Brain pericyte (primary cell): Measurements from ENCODE around the gene NUBP1.
"Not testable (repeated sequence)": the region's sequence is repeated elsewhere in the genome, so short reads cannot be mapped to it uniquely, and the experiment has no call there.

Experiments used
- DNase-seq: peaks from one replicate; pipeline ENCODE4 v3.0.0-alpha.2; 2012; ENCODE audit warnings: low read depth, low spot score

Gene NUBP1

DNA sequence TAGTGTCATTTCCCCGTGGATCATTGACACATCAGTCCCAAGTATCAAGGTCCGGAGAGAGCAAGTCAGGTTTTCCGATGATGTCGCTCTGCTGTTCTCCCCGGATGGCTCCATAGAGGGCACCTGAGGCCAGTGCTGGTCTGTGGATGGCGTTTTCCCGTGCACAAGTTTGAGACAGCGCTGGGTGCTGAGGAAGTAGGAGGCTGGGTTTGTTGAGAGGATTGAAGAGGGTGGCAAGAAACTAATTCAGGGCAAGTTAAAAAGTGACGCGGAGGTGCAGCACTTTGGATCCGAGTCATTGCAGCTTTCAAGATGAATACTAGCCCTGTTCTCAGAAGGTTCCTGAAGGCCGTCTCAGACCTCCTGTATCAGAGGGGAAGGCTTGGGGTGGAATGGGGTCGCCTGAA, 7.7 kb downstream of the NUBP1 start:
- no peak for DNase-seq

DNA sequence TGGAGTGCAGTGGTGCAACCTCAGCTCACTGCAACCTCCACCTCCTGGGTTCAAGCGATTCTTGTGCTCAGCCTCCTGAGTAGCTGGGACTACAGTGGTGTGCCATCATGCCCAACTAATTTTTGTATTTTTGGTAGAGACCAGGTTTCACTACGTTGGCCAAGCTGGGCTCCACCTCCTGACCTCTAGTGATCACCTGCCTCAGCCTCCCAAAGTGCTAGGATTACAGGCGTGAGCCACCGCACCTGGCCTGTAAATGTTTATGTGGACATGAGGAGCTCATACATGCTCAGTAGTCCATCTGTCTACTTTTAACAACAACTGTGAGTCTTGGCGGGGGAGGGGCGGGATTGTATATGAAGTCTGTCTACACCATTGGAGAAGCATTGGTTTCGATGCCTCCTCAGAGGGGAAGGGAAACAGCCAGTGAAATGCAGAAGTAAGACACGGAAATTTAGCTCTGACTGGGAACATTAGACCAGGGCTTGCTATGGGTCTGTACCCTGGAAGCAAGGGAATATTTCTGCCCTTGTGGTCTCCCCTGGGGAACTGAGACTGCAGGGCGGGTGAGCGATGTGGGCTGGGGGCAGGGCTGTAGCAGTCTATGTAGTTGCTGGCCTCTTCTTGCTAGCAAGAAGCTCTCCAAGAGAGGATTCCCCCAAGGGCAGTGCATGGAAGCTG, 9.3 kb downstream of the NUBP1 start:
- no peak for DNase-seq

DNA sequence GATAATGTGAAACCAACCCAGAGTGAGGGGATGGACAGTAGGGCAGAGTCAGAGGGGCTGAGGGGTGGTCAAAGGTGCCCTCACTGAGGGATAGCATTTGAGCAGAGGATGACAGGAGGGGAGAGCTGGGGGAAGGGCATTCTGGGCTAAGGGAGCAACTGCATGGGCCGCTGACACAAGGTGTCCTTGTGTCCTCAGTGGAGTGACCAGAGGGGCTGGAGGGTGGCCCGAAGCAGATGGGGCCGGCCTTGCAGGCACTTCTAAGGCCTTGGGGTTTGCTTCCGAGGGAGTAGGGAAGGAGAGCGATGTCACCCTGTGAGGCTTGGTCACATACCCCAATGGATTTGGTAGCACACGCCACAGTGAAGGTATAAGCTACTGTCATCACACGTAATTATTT, 10.0 kb downstream of the NUBP1 start:
- no peak for DNase-seq

DNA sequence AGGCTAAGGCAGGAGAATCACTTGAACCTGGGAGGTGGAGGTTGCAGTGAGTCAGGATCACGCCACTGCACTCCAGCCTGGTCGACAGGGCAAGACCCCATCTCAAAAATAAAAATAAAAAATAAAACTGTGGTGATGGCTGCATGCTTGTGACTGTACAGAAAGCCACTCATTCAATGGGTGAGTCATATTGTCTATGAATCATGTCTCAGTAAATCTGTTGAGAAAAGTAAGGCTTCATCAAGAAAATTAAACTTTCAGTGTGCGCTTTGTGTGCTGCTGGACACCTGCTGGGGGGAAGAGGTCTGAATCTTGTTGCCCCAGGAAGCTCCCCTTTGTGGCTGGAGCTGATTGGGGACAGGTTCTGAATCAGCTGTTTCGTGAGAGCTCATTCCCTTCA, 11.3 kb downstream of the NUBP1 start:
- DNase-seq = no peak

DNA sequence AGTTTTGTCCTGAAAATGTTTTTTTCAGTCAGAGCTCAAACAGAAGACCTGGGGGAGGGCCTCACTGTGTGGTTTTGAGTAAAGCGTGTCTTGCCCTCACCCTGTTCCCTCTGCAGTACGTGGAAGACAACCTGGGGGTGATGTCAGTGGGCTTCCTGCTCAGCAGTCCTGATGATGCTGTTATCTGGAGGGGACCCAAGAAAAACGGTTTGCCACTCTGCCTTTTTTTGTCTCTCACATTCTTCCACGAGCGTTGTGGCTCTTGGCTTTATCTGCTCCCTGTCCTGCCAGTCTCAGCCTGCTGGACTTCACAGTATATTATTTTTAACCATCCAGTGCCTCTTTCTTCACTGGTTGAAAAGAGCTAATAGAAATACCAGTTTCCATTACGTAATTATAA, 12.9 kb downstream of the NUBP1 start:
- DNase-seq = no peak

DNA sequence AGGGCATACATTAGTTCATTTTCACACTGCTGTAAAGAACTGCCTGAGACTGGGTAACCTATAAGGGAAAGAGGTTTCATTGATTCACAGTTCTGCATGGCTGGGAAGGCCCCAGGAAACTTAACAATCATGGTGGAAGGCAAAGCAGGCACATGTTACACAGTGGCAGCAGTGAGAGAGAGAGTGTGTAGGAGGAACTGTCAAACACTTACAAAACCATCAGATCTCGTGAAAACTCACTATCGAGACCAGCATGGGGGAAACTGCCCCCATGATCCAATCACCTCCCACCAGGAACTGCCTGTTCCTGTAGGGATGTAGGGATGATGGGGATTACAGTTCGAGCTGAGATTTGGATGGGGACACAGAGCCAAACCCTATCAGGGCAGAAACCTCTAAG, 17.2 kb downstream of the NUBP1 start:
- no peak for DNase-seq

DNA sequence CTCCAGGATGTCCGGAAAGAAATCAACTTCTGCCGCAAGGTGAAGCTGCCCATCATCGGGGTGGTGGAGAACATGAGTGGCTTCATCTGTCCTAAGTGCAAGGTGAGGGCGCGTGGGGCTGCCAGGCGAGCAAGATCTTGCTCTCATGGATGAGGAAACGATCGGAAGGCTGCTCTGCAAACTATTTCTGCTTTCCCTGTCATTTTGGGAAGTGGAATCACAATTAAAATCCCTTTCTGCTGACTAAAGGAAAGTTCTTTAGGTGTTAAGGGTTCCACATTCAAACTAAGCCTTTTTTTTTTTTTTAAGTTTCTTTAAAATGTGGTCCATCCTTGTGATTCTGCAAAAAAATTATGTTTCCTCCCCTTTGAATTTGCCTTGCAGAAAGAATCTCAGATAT, 17.7 kb downstream of the NUBP1 start:
- DNase-seq = no peak

DNA sequence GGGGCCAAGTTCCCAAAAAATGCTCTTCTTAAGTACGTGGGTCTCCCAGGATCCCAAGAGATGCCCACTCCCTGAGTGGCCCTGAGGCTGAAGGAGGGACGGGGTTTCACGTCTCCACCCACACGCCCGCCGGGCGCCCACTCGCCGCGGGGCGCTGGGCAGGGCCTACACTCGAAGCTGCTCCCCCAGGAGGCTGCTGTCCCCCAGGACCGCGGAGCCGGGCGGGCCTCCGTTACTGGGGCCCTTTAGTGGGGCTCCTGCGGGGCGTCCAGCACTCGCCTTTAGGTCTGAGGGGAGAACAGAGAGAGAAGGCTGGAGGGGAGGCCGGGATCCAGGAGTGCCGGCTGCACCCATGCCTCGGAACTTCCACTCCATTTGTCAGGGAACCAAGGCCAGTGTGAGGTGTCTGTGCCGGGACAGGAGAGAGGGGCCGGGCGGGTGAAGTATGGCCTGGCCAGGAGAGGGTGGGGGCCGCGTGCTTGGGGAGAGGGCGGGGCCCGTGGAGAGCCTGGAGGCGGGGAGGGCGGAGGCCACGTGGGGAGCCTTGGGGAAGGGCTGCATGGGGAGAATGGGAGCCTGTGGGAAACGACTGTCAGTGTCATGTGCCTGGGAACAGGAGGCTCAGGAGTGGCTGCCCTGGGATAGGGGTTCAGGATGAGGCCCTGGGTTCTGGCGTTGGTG, 18.8 kb downstream of the NUBP1 start:
- no peak for DNase-seq

DNA sequence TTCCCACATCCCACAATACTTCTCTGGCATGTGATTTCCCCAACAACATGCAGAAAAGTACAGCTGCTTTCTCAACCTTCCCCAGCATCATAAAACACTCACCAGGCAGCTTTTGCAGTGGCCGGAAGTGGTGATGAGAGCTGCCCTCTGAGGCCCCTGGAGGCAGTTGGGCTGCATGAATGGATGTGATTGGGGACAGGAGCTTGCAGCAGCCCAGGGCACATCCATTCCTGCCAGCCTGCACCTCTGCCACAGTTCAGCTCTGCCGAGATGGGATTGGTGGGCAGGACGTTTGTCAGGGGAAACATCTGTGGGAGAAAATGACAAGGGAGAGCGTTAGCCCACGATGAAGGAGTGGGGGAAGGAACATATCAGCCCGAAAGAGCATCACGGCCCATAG, 19.8 kb downstream of the NUBP1 start:
- DNase-seq = no peak

DNA sequence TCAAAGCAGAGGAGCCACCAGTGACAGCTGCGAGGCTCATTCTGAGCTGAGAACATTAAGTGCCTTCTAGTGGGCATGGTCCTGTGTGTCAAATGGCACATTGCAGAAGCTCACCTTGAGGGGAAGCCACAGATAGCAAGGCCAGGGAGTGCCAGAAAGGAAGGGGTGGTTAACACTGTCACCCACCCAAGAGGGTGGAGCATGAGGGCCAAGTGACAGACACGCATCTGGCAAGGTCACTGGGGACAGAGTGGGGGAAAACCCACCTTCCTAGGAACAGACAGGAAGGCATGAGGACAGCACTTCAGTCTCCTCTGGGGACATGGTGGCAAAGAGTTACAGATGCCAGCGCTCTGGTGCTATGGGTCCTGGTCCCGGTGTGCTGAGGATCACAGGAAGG, 22.1 kb downstream of the NUBP1 start:
- DNase-seq = no peak

DNA sequence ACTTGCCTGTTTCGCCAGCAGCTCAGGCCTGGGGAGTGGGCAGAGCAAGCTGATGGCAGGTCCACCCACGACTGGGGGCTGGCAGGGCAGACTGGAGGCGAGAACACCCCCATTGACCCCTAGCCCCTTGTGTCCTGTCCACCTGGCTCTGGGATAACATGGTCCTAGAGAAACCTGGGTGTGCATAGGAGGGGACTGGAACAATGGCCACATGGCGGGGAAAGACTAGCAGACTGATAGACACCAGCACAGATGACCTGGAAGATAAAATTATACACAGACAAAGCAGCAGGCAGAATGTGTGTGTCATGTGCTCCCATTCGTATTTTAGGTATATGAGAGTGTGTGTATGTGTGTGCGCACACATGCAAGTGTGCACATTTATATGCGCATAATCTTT, 23.5 kb downstream of the NUBP1 start:
- no peak for DNase-seq

DNA sequence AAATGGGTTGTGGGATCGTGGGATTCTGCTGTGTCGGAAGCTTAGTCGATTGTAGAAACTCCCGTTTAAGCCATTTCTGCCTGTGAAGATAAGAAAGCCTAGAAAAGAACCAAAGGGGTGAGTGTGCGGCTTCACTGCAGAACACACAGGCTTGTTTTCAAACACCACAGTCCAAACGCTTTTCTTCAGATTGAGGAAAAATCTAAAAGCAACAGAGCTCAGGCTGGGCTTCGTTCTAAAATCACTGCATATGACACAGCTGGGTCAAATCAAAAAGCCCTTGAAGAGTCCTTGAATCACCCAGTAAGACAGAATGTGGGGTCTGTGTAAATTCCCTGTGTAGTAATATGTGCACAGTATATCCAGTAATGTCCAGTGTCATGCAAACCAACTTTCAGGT, 25.7 kb downstream of the NUBP1 start:
- no peak for DNase-seq

DNA sequence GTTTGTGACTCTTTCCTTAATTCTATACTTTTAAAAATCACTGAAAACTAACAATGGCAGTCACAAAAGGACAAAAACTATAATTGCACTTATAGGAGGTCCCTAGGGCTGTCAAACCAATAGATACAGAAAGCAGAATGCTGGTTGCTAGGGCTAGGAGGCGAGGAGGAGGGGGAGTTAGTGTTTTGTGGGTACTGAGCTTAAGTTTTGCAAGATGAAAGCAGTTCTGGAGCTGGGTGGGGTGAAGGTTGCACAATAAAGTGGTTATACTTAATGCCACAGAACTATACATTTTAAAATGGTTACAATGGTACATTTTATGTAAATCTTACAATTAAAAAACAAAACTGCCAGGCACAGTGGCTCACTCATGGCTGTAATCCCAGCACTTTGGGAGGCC, 27.3 kb downstream of the NUBP1 start:
- no peak for DNase-seq

DNA sequence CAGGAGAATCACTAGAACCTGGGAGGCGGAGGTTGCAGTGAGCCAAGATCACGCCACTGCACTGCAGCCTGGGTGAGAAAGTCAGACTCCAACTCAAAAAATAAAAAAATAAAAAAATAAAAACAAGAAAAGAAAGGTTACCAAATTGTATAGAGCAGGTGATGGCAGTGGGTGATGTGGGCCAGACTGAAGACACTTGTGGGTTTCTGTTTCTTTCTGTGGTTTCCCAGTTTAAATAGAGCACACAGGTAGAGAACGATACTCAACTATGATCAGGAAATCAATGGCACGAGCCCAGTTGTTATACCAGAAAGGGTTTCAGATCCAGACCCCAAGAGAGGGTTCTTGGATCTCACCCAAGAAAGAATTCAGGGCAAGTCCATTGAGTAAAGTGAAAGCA, 32.6 kb downstream of the NUBP1 start:
- no peak for DNase-seq

DNA sequence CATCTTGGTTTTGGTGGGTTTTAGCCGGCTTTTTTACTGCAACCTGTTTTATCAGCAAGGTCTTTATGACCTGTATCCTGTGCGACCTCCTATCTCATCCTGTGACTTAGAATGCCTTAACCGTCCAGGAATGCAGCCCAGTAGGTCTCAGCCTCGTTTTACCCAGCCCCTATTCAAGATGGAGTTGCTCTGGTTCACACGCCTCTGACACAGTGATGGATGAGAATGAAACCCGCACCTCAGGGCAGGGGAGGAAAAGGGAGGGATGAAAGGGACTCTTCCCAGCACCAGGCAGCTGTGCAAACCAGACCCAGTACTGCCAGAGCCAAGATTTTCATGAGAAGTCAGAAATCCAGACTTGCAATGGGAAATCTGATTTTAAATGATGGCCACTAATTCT, 33.3 kb downstream of the NUBP1 start:
- not testable (repeated sequence) for DNase-seq

DNA sequence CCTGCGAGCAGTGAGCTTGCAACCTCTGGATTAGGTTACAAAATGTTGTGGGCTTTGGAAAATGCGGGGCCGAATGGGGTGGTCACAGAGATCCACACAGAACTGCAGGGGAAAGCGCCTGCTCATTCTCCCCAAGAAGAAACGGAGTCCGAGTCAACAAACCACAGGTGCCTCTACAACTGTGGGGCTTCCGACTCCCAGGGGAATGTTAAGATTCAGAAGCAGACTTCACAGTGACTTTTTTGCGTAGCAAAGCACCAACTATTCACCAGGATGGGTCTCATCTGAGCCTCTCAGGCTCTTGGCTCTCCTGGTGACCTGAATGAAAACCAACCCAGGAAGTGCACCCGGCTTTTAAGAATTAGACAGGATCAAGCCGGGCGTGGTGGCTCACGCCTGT, 33.7 kb downstream of the NUBP1 start:
- no peak for DNase-seq

DNA sequence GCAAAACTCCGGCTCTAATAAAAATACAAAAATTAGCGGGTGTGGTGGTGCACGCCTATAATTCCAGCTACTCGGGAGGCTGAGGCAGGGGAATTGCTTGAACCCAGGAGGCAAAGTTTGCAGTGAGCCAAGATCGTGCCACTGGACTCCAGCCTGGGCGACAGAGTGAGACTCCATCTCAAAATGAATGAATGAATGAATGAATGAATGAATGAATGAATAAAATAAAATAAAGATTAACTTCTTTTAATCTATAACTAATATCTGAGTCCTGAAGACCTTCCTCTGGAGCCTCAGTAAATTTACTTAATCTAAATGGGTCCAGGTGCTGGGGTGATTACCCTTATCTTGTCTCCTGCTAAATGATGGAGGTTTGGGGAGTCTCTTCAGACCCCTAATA, 36.3 kb downstream of the NUBP1 start:
- DNase-seq = not testable (repeated sequence)

DNA sequence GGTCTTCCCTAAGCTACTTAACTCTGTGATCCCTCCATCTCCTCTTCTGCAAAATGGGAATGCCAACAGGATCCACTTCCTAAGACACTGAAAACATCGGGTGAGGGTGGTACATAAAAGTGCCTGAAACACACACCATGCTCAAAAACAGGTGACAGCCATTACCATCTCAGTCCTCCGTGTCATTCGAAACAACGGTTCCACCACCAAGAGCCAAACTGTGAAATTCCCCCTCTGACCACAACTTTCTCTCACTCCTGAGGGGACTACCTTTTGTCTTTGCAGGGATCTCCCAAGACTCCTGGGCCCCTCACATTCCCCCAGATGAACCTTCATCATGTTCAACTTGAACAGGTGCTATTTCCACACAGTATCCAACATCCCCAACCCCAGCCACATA, 37.0 kb downstream of the NUBP1 start:
- DNase-seq = no peak

DNA sequence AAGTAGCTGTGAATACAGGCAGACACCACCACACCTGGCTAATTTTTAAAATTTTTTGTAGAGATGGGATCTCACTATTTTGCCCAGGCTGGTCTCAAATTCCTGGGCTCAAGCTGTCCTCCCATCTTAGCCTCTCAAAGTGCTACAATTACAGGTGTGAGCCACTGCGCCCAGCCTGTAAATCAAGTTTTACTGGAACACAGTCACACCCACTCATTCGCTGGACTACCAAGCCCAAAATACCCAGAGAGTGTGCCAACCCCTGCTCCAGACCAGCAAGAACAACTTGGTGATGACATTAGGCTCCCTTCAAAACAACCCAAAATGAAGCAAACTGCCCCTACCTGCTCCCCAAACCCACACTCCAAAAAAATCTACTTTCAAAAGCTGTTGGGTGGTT, 39.0 kb downstream of the NUBP1 start:
- no peak for DNase-seq

DNA sequence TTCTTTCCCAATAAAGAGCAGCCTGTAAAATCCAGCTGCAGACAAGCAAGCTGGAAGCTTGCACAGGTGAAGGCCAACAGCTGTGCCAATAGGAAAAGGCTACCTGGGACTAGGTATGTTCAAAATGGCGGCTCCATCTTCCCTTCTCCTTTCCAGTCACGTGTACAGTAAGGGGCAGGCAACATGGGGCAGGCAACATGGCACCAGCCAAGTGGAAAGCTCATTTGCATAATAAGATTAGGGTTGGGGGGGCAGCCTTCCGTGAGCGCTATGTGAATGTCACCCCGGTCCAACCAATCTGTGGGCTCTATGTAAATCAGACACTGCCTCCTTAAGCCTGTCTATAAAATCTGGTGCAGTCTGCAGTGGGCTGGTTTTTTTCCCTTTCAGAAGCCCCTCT, 43.7 kb downstream of the NUBP1 start:
- no peak for DNase-seq

DNA sequence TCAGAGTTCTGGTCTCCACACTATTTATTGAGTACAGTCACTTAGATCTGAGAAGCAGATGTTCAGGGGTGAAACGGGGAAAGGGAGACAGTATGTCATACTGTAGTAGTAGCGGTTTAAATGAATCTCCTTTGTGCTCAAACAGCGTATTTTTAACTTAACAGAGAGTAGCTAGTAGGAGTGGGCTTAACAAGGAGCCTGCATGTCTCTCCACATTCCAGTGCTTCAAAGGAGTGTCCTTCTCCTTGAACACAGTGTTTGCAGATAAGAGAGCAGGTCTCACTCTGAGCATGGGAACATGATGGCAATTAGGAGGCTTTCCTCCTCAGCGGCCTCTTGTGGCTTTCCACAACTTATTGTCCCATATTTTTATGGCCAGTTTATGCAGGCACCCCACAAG, 45.0 kb downstream of the NUBP1 start:
- not testable (repeated sequence) for DNase-seq

DNA sequence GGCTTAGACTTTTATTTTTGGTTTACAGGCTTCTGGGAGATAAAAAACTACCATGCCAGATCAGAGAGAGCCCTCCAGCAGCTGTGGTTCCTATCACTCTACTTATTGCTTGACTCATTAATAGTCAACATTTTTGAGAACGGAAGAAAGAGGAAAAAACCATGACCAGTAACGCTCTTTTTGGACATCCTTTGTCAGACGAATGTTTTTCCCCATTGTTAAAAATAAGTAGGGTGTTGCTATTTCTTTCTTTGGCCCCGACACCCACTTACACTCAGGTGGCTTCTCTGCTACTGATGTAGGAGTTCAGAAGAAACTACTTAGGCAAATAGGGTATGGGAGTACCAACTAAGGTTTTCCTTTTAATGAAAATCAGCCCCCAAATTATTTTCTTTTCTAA, 47.4 kb downstream of the NUBP1 start:
- no peak for DNase-seq

DNA sequence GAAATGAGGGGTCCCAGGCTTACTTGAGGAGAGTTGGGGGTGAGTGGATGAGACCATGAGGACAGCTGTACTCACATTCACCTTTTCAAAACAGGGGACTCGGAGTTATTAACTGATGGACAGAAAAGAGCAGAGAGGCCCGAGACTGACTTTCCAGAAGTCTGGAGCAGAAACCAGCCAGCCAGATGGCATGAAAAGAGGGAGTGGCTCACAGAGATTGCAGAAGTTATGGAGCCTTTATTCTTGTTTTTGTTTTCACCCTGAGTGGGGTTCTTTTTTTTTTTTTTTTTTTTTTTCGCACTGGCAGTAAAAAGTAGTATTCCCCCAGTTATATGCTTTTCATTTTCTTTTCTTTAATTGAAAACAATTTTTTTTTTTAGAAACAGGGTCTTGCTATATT, 56.1 kb downstream of the NUBP1 start:
- no peak for DNase-seq

DNA sequence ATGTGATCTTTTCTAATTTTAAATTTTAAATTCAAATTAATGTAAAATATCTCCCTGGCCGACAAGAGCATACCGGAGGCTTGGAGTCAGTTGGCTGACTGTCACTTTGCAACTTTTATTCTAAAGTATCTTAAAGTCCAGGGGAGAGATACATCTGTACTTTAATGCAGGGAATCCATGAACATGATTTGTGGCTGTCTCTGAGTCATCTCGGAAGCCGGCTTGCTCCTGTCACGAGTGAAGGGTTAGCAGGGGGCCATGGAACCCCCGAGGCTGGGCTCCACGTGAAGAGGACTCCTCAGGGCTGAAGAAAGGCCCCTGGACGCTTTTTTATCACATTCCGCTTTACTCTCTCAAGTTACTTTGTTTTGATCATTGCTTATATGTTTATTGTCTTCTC, 61.7 kb downstream of the NUBP1 start:
- DNase-seq = no peak
